Activated B cell treated with CpG ODN at 0.5 μM for 24 hours (primary cell): ENCODE data around the gene MOXD1. TPM values are rescaled to one million over a fixed set of nuclear protein-coding genes. Genes with fewer than 3 reads are reported as not detected.
A peak's percentile ranks its signal among the peaks of the same experiment; 100 is the strongest.

Experiments used
- ATAC-seq: fragments of 200-7000 bp; cut with Tn5 transposase; one replicate; pipeline ENCODE4 v1.10.0; 2021; ENCODE audit warnings: low read depth, mild to moderate bottlenecking, moderate library complexity
- CTCF ChIA-PET: fragments of 350-600 bp; sonication (Branson Sonifier 250); formaldehyde crosslinking; loops from one replicate; lab custom pipeline; 2021; ENCODE audit warnings: antibody characterized with exemption; lab: Charles Lee
- POLR2A ChIA-PET: fragments of 350-600 bp; sonication (Branson Sonifier 250); formaldehyde crosslinking; loops from one replicate; lab custom pipeline; 2021; ENCODE audit warnings: antibody characterized with exemption; lab: Charles Lee
- DNase-seq: peaks from one replicate; pipeline ENCODE4 v3.0.0; 2022
- H3K27ac Mint-ChIP-seq: one replicate; pipeline ENCODE4 v1.8.0; 2020; ENCODE audit warnings: mixed read lengths
- H3K27me3 Mint-ChIP-seq: one replicate; pipeline ENCODE4 v1.8.0; 2021; ENCODE audit warnings: mixed read lengths
- H3K36me3 Mint-ChIP-seq: one replicate; pipeline ENCODE4 v1.8.0; 2021; ENCODE audit warnings: low read depth, mixed read lengths
- H3K4me1 Mint-ChIP-seq: one replicate; pipeline ENCODE4 v1.8.0; 2021; ENCODE audit warnings: mixed read lengths
- H3K4me3 Mint-ChIP-seq: one replicate; pipeline ENCODE4 v1.8.0; 2020; ENCODE audit warnings: mild to moderate bottlenecking, mixed read lengths
- H3K9me3 Mint-ChIP-seq: one replicate; pipeline ENCODE4 v1.8.0; 2020; ENCODE audit warnings: mixed read lengths
- intact Hi-C: fragments of 100-400 bp; cut with micrococcal nuclease; formaldehyde crosslinking; loops from one replicate; pipeline ENCODE4 v1.15.1; 2024
- total RNA-seq: library from RNA; stranded (reverse); gene quantifications from 2 replicates; pipeline ENCODE4 v1.2.3, GENCODE V29; 2022
- TF ChIP-seq, protein P1 (sequence below): fragments of 200-600 bp; IDR thresholded peaks from one replicate; pipeline ENCODE4 v1.8.0; 2022; ENCODE audit warnings: antibody characterized with exemption, mild to moderate bottlenecking

The MOXD1 gene
- total RNA-seq, 1 donor from 2014 or later: 3.7 TPM

DNA sequence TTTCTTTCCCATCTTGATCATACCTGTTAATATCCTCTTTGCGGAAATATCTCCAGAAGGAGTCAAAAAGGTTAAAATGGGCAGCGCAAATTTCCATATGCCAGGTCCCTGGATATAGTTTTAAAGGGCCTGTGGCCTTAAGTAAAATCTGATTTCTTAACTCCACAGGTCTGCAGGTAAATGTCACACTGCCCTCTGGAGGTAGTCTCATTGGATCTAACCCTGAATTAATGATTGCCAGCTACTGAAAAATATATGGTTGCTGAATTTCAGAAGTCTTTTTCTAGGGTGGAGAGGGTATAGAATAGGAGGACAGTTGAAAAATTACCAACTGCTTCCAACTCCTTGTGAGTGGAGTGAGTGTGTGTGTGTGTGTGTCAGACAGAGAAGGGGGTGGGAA is 8.5 kb downstream of the MOXD1 start:
- H3K4me3 Mint-ChIP-seq: no peak overlapping the region
- intact Hi-C loops: loop anchor here (1.0 to 10.0 kb wide), 6 partner anchors 10 to 478 kb away; no protein-coding TSS in a partner anchor
- ATAC-seq (peak; percentile 49), DNase-seq (no peak)
- ChIA-PET CTCF (interaction anchor here (0.7 to 8.2 kb wide), 14 partner anchors 8 to 532 kb away, joined by 3 to 168 read pairs (median 4); no protein-coding TSS in a partner anchor), POLR2A (interaction anchor here (1.0 kb wide), 2 partner anchors 38 to 91 kb away, joined by 3 read pairs; no protein-coding TSS in a partner anchor)
- peaks cover 5% of the 10 kb centered on the region for H3K36me3 Mint-ChIP-seq
- no peak overlapping the region for H3K27ac Mint-ChIP-seq
- TF ChIP-seq, protein P1, sequence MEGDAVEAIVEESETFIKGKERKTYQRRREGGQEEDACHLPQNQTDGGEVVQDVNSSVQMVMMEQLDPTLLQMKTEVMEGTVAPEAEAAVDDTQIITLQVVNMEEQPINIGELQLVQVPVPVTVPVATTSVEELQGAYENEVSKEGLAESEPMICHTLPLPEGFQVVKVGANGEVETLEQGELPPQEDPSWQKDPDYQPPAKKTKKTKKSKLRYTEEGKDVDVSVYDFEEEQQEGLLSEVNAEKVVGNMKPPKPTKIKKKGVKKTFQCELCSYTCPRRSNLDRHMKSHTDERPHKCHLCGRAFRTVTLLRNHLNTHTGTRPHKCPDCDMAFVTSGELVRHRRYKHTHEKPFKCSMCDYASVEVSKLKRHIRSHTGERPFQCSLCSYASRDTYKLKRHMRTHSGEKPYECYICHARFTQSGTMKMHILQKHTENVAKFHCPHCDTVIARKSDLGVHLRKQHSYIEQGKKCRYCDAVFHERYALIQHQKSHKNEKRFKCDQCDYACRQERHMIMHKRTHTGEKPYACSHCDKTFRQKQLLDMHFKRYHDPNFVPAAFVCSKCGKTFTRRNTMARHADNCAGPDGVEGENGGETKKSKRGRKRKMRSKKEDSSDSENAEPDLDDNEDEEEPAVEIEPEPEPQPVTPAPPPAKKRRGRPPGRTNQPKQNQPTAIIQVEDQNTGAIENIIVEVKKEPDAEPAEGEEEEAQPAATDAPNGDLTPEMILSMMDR: no peak
- peaks cover 29% of the 10 kb centered on the region for H3K4me1 Mint-ChIP-seq
- H3K27me3 Mint-ChIP-seq: peaks cover 4% of the 10 kb centered on the region
- H3K9me3 Mint-ChIP-seq: peaks cover 20% of the 10 kb centered on the region

DNA sequence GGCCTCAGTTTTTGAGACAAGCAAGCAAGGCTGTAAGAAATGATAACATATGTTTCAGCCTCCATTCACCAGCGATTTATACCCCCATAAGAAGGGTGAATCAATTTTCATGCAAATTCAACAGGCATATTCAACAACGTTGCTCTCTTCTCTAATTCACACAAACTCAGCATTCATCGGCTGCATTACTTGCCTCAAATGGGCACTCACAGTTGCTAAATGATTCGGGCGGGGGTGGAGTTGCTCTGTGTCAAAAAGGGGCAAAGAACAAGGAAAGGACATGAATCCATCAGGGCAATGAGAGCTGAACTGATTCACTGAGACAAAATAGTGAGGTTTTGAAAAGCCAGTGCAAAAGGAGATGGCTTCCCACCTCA is 9.0 kb downstream of the MOXD1 start:
- TF ChIP-seq, protein P1: no peak
- POLR2A ChIA-PET: interaction anchor here (1.0 kb wide), 2 partner anchors 37 to 91 kb away, joined by 3 read pairs; no protein-coding TSS in a partner anchor
- intact Hi-C loops: loop anchor here (1.0 to 10.0 kb wide), 3 partner anchors 38 to 477 kb away; no protein-coding TSS in a partner anchor

DNA sequence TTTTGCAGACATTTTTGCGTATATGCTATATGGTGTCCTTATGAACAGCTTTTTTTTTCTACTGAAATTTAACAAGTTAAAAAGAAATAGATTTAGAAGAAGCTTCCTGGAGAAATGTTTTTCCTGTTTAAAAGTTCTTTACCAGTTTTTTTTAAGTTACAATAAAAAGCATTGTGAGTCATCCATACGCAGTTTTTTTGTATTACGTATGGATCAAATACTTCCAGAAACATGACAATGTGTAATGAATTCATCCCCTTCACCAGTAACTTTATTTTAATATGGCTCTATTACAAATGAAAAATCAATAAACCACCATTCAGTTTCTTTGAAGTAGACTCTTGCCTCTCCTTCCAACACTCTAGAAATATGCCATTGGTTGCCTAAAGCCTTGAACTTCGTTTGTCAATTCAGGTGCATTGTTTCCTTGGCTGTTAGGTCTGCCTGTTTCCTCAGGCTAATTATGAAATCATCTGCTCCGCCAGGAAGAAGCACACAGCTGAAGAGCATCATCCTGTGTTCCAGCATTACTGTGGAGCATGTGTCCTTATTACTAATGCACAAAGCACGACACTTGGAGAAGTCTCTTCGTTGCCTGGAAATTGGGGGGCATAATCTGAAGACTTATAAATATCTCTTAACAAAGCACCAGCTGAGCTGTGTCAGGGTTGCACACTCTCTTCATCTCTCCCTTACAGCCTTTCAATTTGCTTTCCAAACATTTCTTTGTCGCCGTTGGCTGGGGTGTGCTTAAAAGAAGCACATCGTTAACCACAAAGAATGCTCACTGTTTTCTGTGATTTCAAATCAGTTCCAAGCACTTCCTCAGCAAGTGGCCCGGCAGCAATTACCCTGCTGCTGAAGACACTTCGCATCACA is 9.6 kb downstream of the MOXD1 start:
- peaks cover 29% of the 10 kb centered on the region for H3K4me1 Mint-ChIP-seq
- intact Hi-C loops: loop anchor here (1.0 to 10.0 kb wide), 3 partner anchors 37 to 477 kb away; no protein-coding TSS in a partner anchor
- DNase-seq (no peak), ATAC-seq (no peak)
- no peak overlapping the region for H3K27ac Mint-ChIP-seq
- peaks cover 5% of the 10 kb centered on the region for H3K36me3 Mint-ChIP-seq
- peaks cover 4% of the 10 kb centered on the region for H3K27me3 Mint-ChIP-seq
- CTCF ChIA-PET: interaction anchor here (0.6 to 8.2 kb wide), 10 partner anchors 13 to 112 kb away, joined by 3 to 168 read pairs (median 12); no protein-coding TSS in a partner anchor
- POLR2A ChIA-PET: interaction anchor here (0.6 kb wide), 1 partner anchor 211 kb away, joined by 4 read pairs; no protein-coding TSS in a partner anchor
- TF ChIP-seq, protein P1: no peak
- peaks cover 20% of the 10 kb centered on the region for H3K9me3 Mint-ChIP-seq
- no peak overlapping the region for H3K4me3 Mint-ChIP-seq

More for the DNA sequence above, 9.0 kb downstream of the MOXD1 start:
- Mint-ChIP-seq H3K4me3 (no peak overlapping the region), H3K36me3 (peaks cover 5% of the 10 kb centered on the region), H3K4me1 (peaks cover 29% of the 10 kb centered on the region), H3K9me3 (peaks cover 20% of the 10 kb centered on the region), H3K27me3 (peaks cover 4% of the 10 kb centered on the region), H3K27ac (no peak overlapping the region)
- ATAC-seq: no peak
- DNase-seq: no peak
- CTCF ChIA-PET: interaction anchor here (0.7 to 8.2 kb wide), 12 partner anchors 9 to 531 kb away, joined by 3 to 168 read pairs (median 6); no protein-coding TSS in a partner anchor

DNA sequence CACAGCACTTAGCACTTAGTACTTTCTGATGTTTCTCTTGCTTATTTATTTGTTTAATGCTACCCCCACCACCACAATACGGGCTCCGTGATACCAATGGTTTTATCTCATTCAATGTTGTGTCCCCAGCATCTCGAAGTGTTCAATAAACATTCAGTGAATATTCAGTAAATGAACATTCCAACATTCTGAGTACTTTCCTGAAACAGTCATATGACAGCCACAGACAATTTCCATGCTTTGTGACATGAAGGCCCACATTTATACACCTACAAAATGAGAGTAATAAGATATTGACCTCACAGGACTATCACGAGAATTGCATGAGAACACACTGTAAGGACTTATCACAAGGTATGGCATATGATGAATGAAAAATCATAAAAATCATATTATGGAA is 10.8 kb downstream of the MOXD1 start:
- Mint-ChIP-seq H3K4me3 (no peak overlapping the region), H3K36me3 (peaks cover 4% of the 10 kb centered on the region), H3K27me3 (peaks cover 4% of the 10 kb centered on the region), H3K27ac (peak overlapping the region; percentile 32), H3K4me1 (peaks cover 29% of the 10 kb centered on the region), H3K9me3 (peaks cover 14% of the 10 kb centered on the region)
- DNase-seq (no peak), ATAC-seq (no peak)
- POLR2A ChIA-PET: no interaction called here
- CTCF ChIA-PET: interaction anchor here (0.8 to 8.2 kb wide), 5 partner anchors 36 to 110 kb away, joined by 3 to 168 read pairs (median 32); no protein-coding TSS in a partner anchor
- intact Hi-C loops: loop anchor here (10.0 kb wide), 1 partner anchor 476 kb away; no protein-coding TSS in a partner anchor
- TF ChIP-seq, protein P1: no peak
